Endothelial cell of umbilical vein (primary cell): ENCODE data around the gene TTLL10. TPM values are rescaled to one million over a fixed set of nuclear protein-coding genes. Genes with fewer than 3 reads are reported as not detected.

ENCODE experiments used
- BruUV-seq: library from RNA; stranded (reverse); fragments of 400-500 nt; replicated peaks from 2 replicates; lab custom pipeline; 2021; lab: Mats Ljungman, UMichigan
- CTCF ChIA-PET: fragments of 300-600, 350-600 bp; sonication (Branson Sonifier 250); formaldehyde crosslinking; loops from one replicate; lab custom pipeline; 2021; ENCODE audit warnings: antibody characterized with exemption, inconsistent platforms; lab: Charles Lee
- POLR2A ChIA-PET: fragments of 300-600, 350-600 bp; sonication (Branson Sonifier 250); formaldehyde crosslinking; loops from one replicate; lab custom pipeline; 2021; ENCODE audit warnings: antibody characterized with exemption, inconsistent platforms; lab: Charles Lee
- DNase-seq: peaks from one replicate; pipeline ENCODE4 v3.0.0-alpha.2; 2011; ENCODE audit warnings: low read depth, low spot score
- FAIRE-seq: peaks from 2 replicates; lab custom pipeline; 2011; peaks lifted over from hg19 to GRCh38; lab: Jason Lieb, UNC
- H2AFZ ChIP-seq: 2 replicates; pipeline ENCODE4 v1.6.0; 2012; ENCODE audit warnings: low read depth, low read length, control low read depth, inconsistent platforms
- H3K27ac ChIP-seq: 2 replicates; pipeline ENCODE4 v1.5.1; 2011; ENCODE audit warnings: low read depth, mild to moderate bottlenecking, control low read depth, low read length, moderate library complexity; ENCODE audit not compliant: insufficient read depth
- H3K27me3 ChIP-seq, 2 experiments: 2 replicates each; pipeline versions ENCODE4 v1.6.0 to v1.6.1; 2011; ENCODE audit warnings: low read length in 2 of 2, mixed read lengths in 1 of 2; ENCODE audit not compliant: control insufficient read depth in 2 of 2, insufficient read depth in 2 of 2
- H3K36me3 ChIP-seq, 2 experiments: 2 replicates in 1 of 2; 3 replicates in 1 of 2; pipeline ENCODE4 v1.5.1; 2011; ENCODE audit warnings: low read length in 2 of 2, mild to moderate bottlenecking in 1 of 2, moderate library complexity in 1 of 2; ENCODE audit not compliant: control insufficient read depth in 2 of 2, insufficient read depth in 2 of 2; ENCODE audit errors: extremely low read depth in 1 of 2
- H3K4me1 ChIP-seq: 3 replicates; pipeline ENCODE4 v1.5.1; 2011; ENCODE audit warnings: mild to moderate bottlenecking, low read length; ENCODE audit not compliant: control insufficient read depth, insufficient read depth; ENCODE audit errors: extremely low read depth
- H3K4me2 ChIP-seq: 2 replicates; pipeline ENCODE4 v1.6.1; 2011; ENCODE audit warnings: low read length, control low read depth, mixed read lengths; ENCODE audit not compliant: insufficient read depth
- H3K4me3 ChIP-seq, 3 experiments: fragments of 200-600 bp in 1 of 3; sonication (generic), shearing (Covaris generic) in 1 of 3; replicated peaks in 1 of 3; 2 replicates each; pipeline ENCODE4 v1.5.1; 2011 to 2016; ENCODE audit warnings: control low read depth in 3 of 3, low read length in 3 of 3, mild to moderate bottlenecking in 2 of 3, inconsistent platforms in 1 of 3, low read depth in 1 of 3, moderate library complexity in 1 of 3; ENCODE audit not compliant: insufficient read depth in 1 of 3
- H3K79me2 ChIP-seq: 2 replicates; pipeline ENCODE4 v1.6.0; 2012; ENCODE audit warnings: low read length, inconsistent platforms; ENCODE audit not compliant: control insufficient read depth, insufficient read depth
- H3K9ac ChIP-seq: replicated peaks from 2 replicates; pipeline ENCODE3; 2011; ENCODE audit warnings: low read length, control low read depth; ENCODE audit not compliant: insufficient read depth; ENCODE audit errors: extremely low read depth
- H3K9me1 ChIP-seq: replicated peaks from 3 replicates; pipeline ENCODE4 v1.6.0; 2011; ENCODE audit warnings: mild to moderate bottlenecking, low read length; ENCODE audit not compliant: control insufficient read depth, insufficient read depth; ENCODE audit errors: extremely low read depth
- H3K9me3 ChIP-seq: replicated peaks from 2 replicates; pipeline ENCODE4 v1.5.1; 2012; ENCODE audit warnings: low read length, inconsistent platforms; ENCODE audit not compliant: control insufficient read depth, insufficient read depth
- H4K20me1 ChIP-seq: replicated peaks from 2 replicates; pipeline ENCODE3; 2011; ENCODE audit warnings: mild to moderate bottlenecking, low read length; ENCODE audit not compliant: control insufficient read depth, insufficient read depth; ENCODE audit errors: extremely low read depth
- CTCF ChIP-seq, 2 donors: IDR thresholded peaks; 1 replicate in 1 of 2; 2 replicates in 1 of 2; pipeline ENCODE4 v1.5.1; 2011; ENCODE audit warnings: low read length in 2 of 2, mild to moderate bottlenecking in 2 of 2, moderate library complexity in 2 of 2, control low read depth in 1 of 2, inconsistent platforms in 1 of 2, low read depth in 1 of 2; ENCODE audit not compliant: insufficient read depth in 1 of 2; ENCODE audit errors: extremely low read depth in 1 of 2
- EZH2 ChIP-seq: IDR thresholded peaks from 2 replicates; pipeline ENCODE4 v1.6.1; 2012; ENCODE audit warnings: borderline replicate concordance, low read depth, mild to moderate bottlenecking, moderate library complexity, low read length, inconsistent platforms; ENCODE audit not compliant: severe bottlenecking
- FOS ChIP-seq: IDR thresholded peaks from 2 replicates; pipeline ENCODE4 v1.6.1; 2011; ENCODE audit warnings: mild to moderate bottlenecking, low read length, moderate library complexity, borderline replicate concordance; ENCODE audit not compliant: insufficient read depth
- GATA2 ChIP-seq: IDR thresholded peaks from 2 replicates; pipeline ENCODE4 v1.7.0; 2011; ENCODE audit warnings: low read depth, mild to moderate bottlenecking, moderate library complexity, mixed read lengths, low read length; ENCODE audit not compliant: insufficient read length, insufficient read depth
- JUN ChIP-seq: IDR thresholded peaks from 2 replicates; pipeline ENCODE4 v1.6.1; 2011; ENCODE audit warnings: borderline replicate concordance, low read depth; ENCODE audit not compliant: insufficient read length, insufficient read depth
- MAX ChIP-seq: IDR thresholded peaks from 2 replicates; pipeline ENCODE4 v1.6.1; 2011; ENCODE audit not compliant: insufficient read depth, insufficient read length
- MYC ChIP-seq: IDR thresholded peaks from one replicate; pipeline ENCODE4 v1.6.1; 2011; ENCODE audit warnings: mild to moderate bottlenecking, low read depth, low read length
- POLR2A ChIP-seq: IDR thresholded peaks from 2 replicates; pipeline ENCODE4 v1.6.1; 2012; ENCODE audit warnings: low read depth, mild to moderate bottlenecking, control low read depth, low read length
- POLR2AphosphoS5 ChIP-seq: IDR thresholded peaks from 2 replicates; pipeline ENCODE4 v1.6.1; 2012; ENCODE audit warnings: low read depth, mild to moderate bottlenecking, control low read depth, low read length, moderate library complexity; ENCODE audit not compliant: insufficient read depth
- dilution Hi-C: fragments of 300-500 bp; cut with MboI; formaldehyde crosslinking; loops from one replicate; pipeline ENCODE4 v1.15.0; 2019; ENCODE audit warnings: low sequenced_read_pairs; ENCODE audit not compliant: extremely low pct_ligation_motif_present
- intact Hi-C: fragments of 100-400 bp; cut with micrococcal nuclease; formaldehyde crosslinking; loops from one replicate; pipeline ENCODE4 v1.10.0; 2022
- polyA plus RNA-seq, 4 experiments: library from polyadenylated mRNA; depleted of rRNA in 3 of 4; stranded (reverse) in 3 of 4; unstranded in 1 of 4; fragments of >200 nt; gene quantifications; 2 replicates each; pipeline versions ENCODE4 v1.2.1 to v1.2.3, GENCODE V29; 2011 to 2012; ENCODE audit warnings: missing spikeins in 1 of 4
- total RNA-seq: library from RNA; stranded (reverse); gene quantifications from 2 replicates; pipeline ENCODE4 v1.2.3, GENCODE V29; 2021

The TTLL10 gene
- total and polyA plus RNA-seq, 2 donors (not counting 3 experiments of a cell fraction or from before 2014, with no cell fraction given): not detected

- Histone ChIP-seq H3K4me2 (no peak overlapping the region), H4K20me1 (no peaks in the 10 kb centered on the region), H3K9me3 (no peaks in the 10 kb centered on the region), H2AFZ (no peak overlapping the region), H3K79me2 (no peaks in the 10 kb centered on the region), H3K27me3 (peaks cover 16% of the 10 kb centered on the region in 2 experiments), H3K9me1 (no peaks in the 10 kb centered on the region), H3K9ac (no peak overlapping the region), H3K36me3 (no peaks in the 10 kb centered on the region), H3K4me1 (no peaks in the 10 kb centered on the region), H3K4me3 (no peak overlapping the region), H3K27ac (no peak overlapping the region)
- TF ChIP-seq GATA2 (no peak), MYC (no peak), CTCF (IDR thresholded peaks at IDR 0.05; ENCODE audit: extremely low read depth in 1 of 2, insufficient read depth in 1 of 2, low read depth in 1 of 2, low read length in 2 of 2) (no peak), MAX (no peak), POLR2AphosphoS5 (no peak), FOS (no peak), JUN (no peak), POLR2A (no peak), EZH2 (no peak)
- intact Hi-C loops: no loop called here
- ChIA-PET POLR2A (no interaction called here), CTCF (no interaction called here)
- no peak for DNase-seq
- no TSS peak for BruUV-seq
- dilution Hi-C loops: no loop called here
- FAIRE-seq: no peak
These were observed 3.3 kb downstream of the TTLL10 start for GRCh38 chr1:1176931-1177330.
